IMR-90 (cell line): Measurements from ENCODE around the gene NADSYN1. TPM values are rescaled to one million over a fixed set of nuclear protein-coding genes. Genes with fewer than 3 reads are reported as not detected.

Experiments
- ATAC-seq: fragments of 200-7000 bp; cut with Tn5 transposase; 2 replicates; pipeline ENCODE4 v1.9.1; 2020; ENCODE audit warnings: low read depth, mild to moderate bottlenecking, moderate library complexity
- BruUV-seq: library from RNA; stranded (reverse); fragments of 400-500 nt; replicated peaks from 2 replicates; lab custom pipeline; 2021; lab: Mats Ljungman, UMichigan
- CTCF ChIA-PET: fragments of 300-600 bp; formaldehyde crosslinking; extraction: SDS; loops from one replicate; lab custom pipeline; 2021; ENCODE audit warnings: antibody characterized with exemption; lab: Yijun Ruan, JAX
- POLR2A ChIA-PET: fragments of 300-600 bp; sonication (Branson Sonifier 250); formaldehyde crosslinking; loops from one replicate; lab custom pipeline; 2022; ENCODE audit warnings: antibody characterized with exemption; ENCODE audit not compliant: unreplicated experiment; lab: Charles Lee
- DNase-seq: peaks from one replicate; pipeline ENCODE4 v3.0.0; 2013
- H2AFZ ChIP-seq: replicated peaks from 2 replicates; pipeline ENCODE3; 2013; ENCODE audit warnings: low read length, mild to moderate bottlenecking; ENCODE audit not compliant: poor library complexity
- H2AK5ac ChIP-seq: 2 replicates; pipeline ENCODE4 v1.6.1; 2013; ENCODE audit warnings: low read depth, low read length, inconsistent platforms
- H2AK9ac ChIP-seq: replicated peaks from 2 replicates; pipeline ENCODE3; 2013; ENCODE audit warnings: mild to moderate bottlenecking, low read depth, low read length, moderate library complexity; ENCODE audit not compliant: poor library complexity
- H2BK120ac ChIP-seq: 2 replicates; pipeline ENCODE4 v1.6.1; 2013; ENCODE audit warnings: low read depth, low read length, inconsistent platforms
- H2BK15ac ChIP-seq: 3 replicates; pipeline ENCODE4 v1.6.1; 2013; ENCODE audit warnings: low read depth, low read length, inconsistent platforms
- H2BK20ac ChIP-seq: 2 replicates; pipeline ENCODE4 v1.6.1; 2013; ENCODE audit warnings: low read depth, mild to moderate bottlenecking, inconsistent platforms, low read length, moderate library complexity
- H2BK5ac ChIP-seq: 2 replicates; pipeline ENCODE4 v1.6.1; 2013; ENCODE audit warnings: mild to moderate bottlenecking, low read depth, low read length, inconsistent platforms; ENCODE audit not compliant: poor library complexity, severe bottlenecking
- H3K14ac ChIP-seq: replicated peaks from 2 replicates; pipeline ENCODE4 v1.6.1; 2013; ENCODE audit warnings: low read depth, low read length, inconsistent platforms
- H3K18ac ChIP-seq: 2 replicates; pipeline ENCODE4 v1.6.1; 2013; ENCODE audit warnings: low read depth, low read length, control low read depth
- H3K23ac ChIP-seq: 2 replicates; pipeline ENCODE4 v1.6.1; 2013; ENCODE audit warnings: low read depth, low read length, inconsistent platforms
- H3K27ac ChIP-seq: 2 replicates; pipeline ENCODE4 v1.5.1; 2013; ENCODE audit warnings: mild to moderate bottlenecking, control low read depth, low read length; ENCODE audit not compliant: insufficient read depth
- H3K27me3 ChIP-seq: 2 replicates; pipeline ENCODE4 v1.6.1; 2013; ENCODE audit warnings: low read length; ENCODE audit not compliant: control insufficient read depth, insufficient read depth
- H3K36me3 ChIP-seq: 2 replicates; pipeline ENCODE4 v1.6.1; 2013; ENCODE audit warnings: low read length, mixed read lengths; ENCODE audit not compliant: control insufficient read depth, insufficient read depth
- H3K4ac ChIP-seq: 2 replicates; pipeline ENCODE4 v1.6.1; 2013; ENCODE audit warnings: low read depth, low read length, inconsistent platforms
- H3K4me1 ChIP-seq: 2 replicates; pipeline ENCODE4 v1.6.1; 2013; ENCODE audit warnings: low read length, mixed read lengths; ENCODE audit not compliant: control insufficient read depth, insufficient read depth
- H3K4me2 ChIP-seq: 2 replicates; pipeline ENCODE4 v1.6.1; 2013; ENCODE audit warnings: low read depth, mild to moderate bottlenecking, control low read depth, low read length, moderate library complexity
- H3K4me3 ChIP-seq: 2 replicates; pipeline ENCODE4 v1.5.1; 2013; ENCODE audit warnings: low read depth, mild to moderate bottlenecking, control low read depth, low read length, moderate library complexity; ENCODE audit not compliant: insufficient read depth
- H3K56ac ChIP-seq: 2 replicates; pipeline ENCODE4 v1.6.1; 2013; ENCODE audit warnings: low read length, inconsistent platforms; ENCODE audit not compliant: insufficient read depth; ENCODE audit errors: extremely low read depth
- H3K79me1 ChIP-seq, 2 experiments: 2 replicates each; pipeline ENCODE4 v1.6.1; 2013; ENCODE audit warnings: low read length in 2 of 2, inconsistent platforms in 1 of 2, low read depth in 1 of 2
- H3K9ac ChIP-seq: 2 replicates; pipeline ENCODE4 v1.6.1; 2013; ENCODE audit warnings: low read depth, low read length, control low read depth
- H3K9me1 ChIP-seq: 2 replicates; pipeline ENCODE4 v1.6.1; 2013; ENCODE audit warnings: low read length, inconsistent platforms; ENCODE audit not compliant: insufficient read depth
- H3K9me3 ChIP-seq: 2 replicates; pipeline ENCODE4 v1.6.1; 2013; ENCODE audit warnings: low read length; ENCODE audit not compliant: control insufficient read depth, insufficient read depth
- H4K20me1 ChIP-seq: 2 replicates; pipeline ENCODE4 v1.6.1; 2013; ENCODE audit warnings: low read length, inconsistent platforms; ENCODE audit not compliant: insufficient read depth
- H4K5ac ChIP-seq: 2 replicates; pipeline ENCODE4 v1.6.1; 2013; ENCODE audit warnings: mild to moderate bottlenecking, low read depth, low read length, control low read depth
- H4K8ac ChIP-seq, 2 experiments: 2 replicates each; pipeline ENCODE4 v1.6.1; 2013; ENCODE audit warnings: low read depth in 2 of 2, low read length in 2 of 2, control low read depth in 1 of 2, inconsistent platforms in 1 of 2
- H4K91ac ChIP-seq: 2 replicates; pipeline ENCODE4 v1.6.1; 2013; ENCODE audit warnings: low read depth, low read length, inconsistent platforms; ENCODE audit not compliant: insufficient read depth
- MXI1 ChIP-seq: IDR thresholded peaks from 2 replicates; pipeline ENCODE4 v1.6.1; 2012; ENCODE audit warnings: low read depth, mild to moderate bottlenecking, low read length, moderate library complexity, borderline replicate concordance
- NFE2L2 ChIP-seq: fragments of 150-350 bp; IDR thresholded peaks from 2 replicates; pipeline ENCODE4 v1.6.1; 2016; ENCODE audit warnings: low read depth, mild to moderate bottlenecking, low read length
- RAD21 ChIP-seq: IDR thresholded peaks from 2 replicates; pipeline ENCODE4 v1.6.1; 2012; ENCODE audit warnings: low read length, improper control_type of control experiment
- whole genome bisulfite sequencing, 2 experiments: methylation state at CpG; one replicate each; pipeline versions ENCODE4 v1.1.5 to v1.1.7; 2013; ENCODE audit warnings: missing lambda C conversion rate in 2 of 2; ENCODE audit not compliant: insufficient read length in 1 of 2; ENCODE audit errors: extremely low coverage in 2 of 2; 5-methylcytosine and 5-hydroxymethylcytosine counted together
- dilution Hi-C: fragments of 300-500 bp; cut with HindIII; formaldehyde crosslinking; loops from one replicate; pipeline ENCODE4 v1.14.3; 2018; ENCODE audit warnings: low sequenced_read_pairs; ENCODE audit not compliant: unreplicated experiment
- in situ Hi-C: fragments of 300-500 bp; cut with MboI; formaldehyde crosslinking; loops from 3 replicates; pipeline ENCODE4 v1.14.3; 2019; ENCODE audit warnings: low sequenced_read_pairs, inconsistent platforms, mixed read lengths
- intact Hi-C: fragments of 100-400 bp; cut with micrococcal nuclease; formaldehyde crosslinking; loops from 2 replicates; pipeline ENCODE4 v1.10.0; 2022
- polyA plus RNA-seq, 3 experiments: library from polyadenylated mRNA; depleted of rRNA; stranded (reverse); fragments of >200 nt; gene quantifications; 2 replicates each; pipeline ENCODE4 v1.2.3, GENCODE V29; 2012; ENCODE audit warnings: low replicate concordance in 1 of 3
- total RNA-seq: library from RNA; depleted of rRNA; stranded (reverse); fragments of >200 nt; gene quantifications from 2 replicates; pipeline ENCODE4 v1.2.3, GENCODE V29; 2012
- TF ChIP-seq, protein P1 (sequence below): fragments of 150-350 bp; IDR thresholded peaks from 2 replicates; pipeline ENCODE4 v1.6.1; 2016; ENCODE audit warnings: low read depth, mild to moderate bottlenecking, low read length, moderate library complexity, borderline replicate concordance

Gene NADSYN1
- total and polyA plus RNA-seq, 2 of the 4 experiments (the other 2 are of a cell fraction): 69.5 to 70.4 TPM

- Histone ChIP-seq H4K5ac (no peak overlapping the region), H3K79me1 (no peaks in the 10 kb centered on the region), H2BK5ac (no peak overlapping the region), H4K91ac (no peak overlapping the region), H3K27ac (no peak overlapping the region), H3K4me1 (no peaks in the 10 kb centered on the region), H3K4me2 (no peak overlapping the region), H3K14ac (no peak overlapping the region), H3K9me3 (no peaks in the 10 kb centered on the region), H2AK5ac (no peak overlapping the region), H3K9me1 (no peaks in the 10 kb centered on the region), H2BK120ac (no peak overlapping the region), H2AK9ac (no peak overlapping the region), H2BK20ac (no peak overlapping the region), H3K9ac (no peak overlapping the region), H2BK15ac (no peak overlapping the region), H3K23ac (no peak overlapping the region), H3K27me3 (peaks cover 18% of the 10 kb centered on the region), H3K36me3 (no peaks in the 10 kb centered on the region), H4K20me1 (no peaks in the 10 kb centered on the region), H2AFZ (no peak overlapping the region), H3K4me3 (no peak overlapping the region), H3K56ac (no peak overlapping the region), H4K8ac (no peak overlapping the region), H3K4ac (no peak overlapping the region), H3K18ac (no peak overlapping the region)
- intact Hi-C loops: no loop called here
- ATAC-seq (no peak), DNase-seq (no peak)
- ChIA-PET CTCF (no interaction called here), POLR2A (no interaction called here)
- WGBS, 2 experiments: no CpG with 5 or more reads among the region's 7 CpGs
- dilution Hi-C loops: no loop called here
- BruUV-seq: no TSS peak
- in situ Hi-C loops: no loop called here
- TF ChIP-seq, protein P1, sequence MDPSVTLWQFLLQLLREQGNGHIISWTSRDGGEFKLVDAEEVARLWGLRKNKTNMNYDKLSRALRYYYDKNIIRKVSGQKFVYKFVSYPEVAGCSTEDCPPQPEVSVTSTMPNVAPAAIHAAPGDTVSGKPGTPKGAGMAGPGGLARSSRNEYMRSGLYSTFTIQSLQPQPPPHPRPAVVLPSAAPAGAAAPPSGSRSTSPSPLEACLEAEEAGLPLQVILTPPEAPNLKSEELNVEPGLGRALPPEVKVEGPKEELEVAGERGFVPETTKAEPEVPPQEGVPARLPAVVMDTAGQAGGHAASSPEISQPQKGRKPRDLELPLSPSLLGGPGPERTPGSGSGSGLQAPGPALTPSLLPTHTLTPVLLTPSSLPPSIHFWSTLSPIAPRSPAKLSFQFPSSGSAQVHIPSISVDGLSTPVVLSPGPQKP: no peak
- TF ChIP-seq RAD21 (no peak), MXI1 (no peak), NFE2L2 (no peak)
Observed at GRCh38 chr11:71542382-71542781, 89.4 kb downstream of the NADSYN1 start.
